Measurements from ENCODE around the gene SULT2A1. TPM values are rescaled to one million over a fixed set of nuclear protein-coding genes. Genes with fewer than 3 reads are reported as not detected.

The SULT2A1 gene
- total and polyA plus RNA-seq, 2 of the 8 experiments (the other 6 are each of a cell fraction or from before 2014, with no cell fraction given), result not detected

GRCh38 chr19:47890865-47891621 is 4.9 kb upstream of the SULT2A1 start:
- no peak overlapping the region for H2AK5ac ChIP-seq (ENCODE audit: low read depth, low read length)
- no peak overlapping the region for H3K4me2 ChIP-seq (ENCODE audit: insufficient read depth in 1 of 2, low read depth in 2 of 2, low read length in 2 of 2)
- DNase-seq (ENCODE audit: low read depth in 1 of 2, low spot score in 2 of 2) (no peak), FAIRE-seq (no peak)
- no peak overlapping the region for H4K5ac ChIP-seq (ENCODE audit: insufficient read length, low read depth, low read length)
- no peak overlapping the region for H3K56ac ChIP-seq (replicated peaks; ENCODE audit: insufficient read length, low read depth, low read length)
- H3K4me3 ChIP-seq (ENCODE audit: extremely low read depth in 1 of 4, insufficient read depth in 2 of 4, low read depth in 3 of 4, low read length in 4 of 4), result no peak overlapping the region
- no peak overlapping the region for H2BK120ac ChIP-seq (replicated peaks; ENCODE audit: low read depth, low read length)
- no peaks in the 10 kb centered on the region for H3K79me1 ChIP-seq (ENCODE audit: low read depth, low read length)
- H3K4ac ChIP-seq (replicated peaks; ENCODE audit: insufficient read length, low read depth, low read length), result no peak overlapping the region
- H3K4me1 ChIP-seq (replicated peaks in 1 of 4; ENCODE audit: control insufficient read depth in 3 of 4, insufficient read depth in 4 of 4, low read length in 3 of 4), result peaks cover 0 to 4% (median 0%) of the 10 kb centered on the region in 4 experiments; a peak in 3 of 7 replicates
- no peaks in the 10 kb centered on the region for H3K9me3 ChIP-seq (ENCODE audit: insufficient read depth in 2 of 2, low read depth in 1 of 2, low read length in 1 of 2)
- H4K91ac ChIP-seq (replicated peaks; ENCODE audit: insufficient read length, low read length), result no peak overlapping the region
- ChIA-PET POLR2A (ENCODE audit: partially characterized antibody) (no interaction called here), CTCF (ENCODE audit: partially characterized antibody) (interaction anchor here (0.8 to 1.1 kb wide), 2 partner anchors 15 to 26 kb away, joined by 3 to 4 read pairs; no protein-coding TSS in a partner anchor)
- no peak overlapping the region for H3K18ac ChIP-seq (ENCODE audit: extremely low read depth, low read length)
- no peak overlapping the region for H2BK15ac ChIP-seq (ENCODE audit: low read length)
- H3K36me3 ChIP-seq (ENCODE audit: control insufficient read depth in 2 of 4, insufficient read depth in 4 of 4, low read length in 3 of 4), result no peaks in the 10 kb centered on the region
- H3K79me2 ChIP-seq (ENCODE audit: control insufficient read depth in 1 of 2, insufficient read depth in 2 of 2, low read length in 2 of 2), result no peaks in the 10 kb centered on the region
- no peak overlapping the region for H2BK5ac ChIP-seq (ENCODE audit: low read depth, low read length)
- no peaks in the 10 kb centered on the region for H4K20me1 ChIP-seq (replicated peaks in 1 of 2; ENCODE audit: control insufficient read depth in 1 of 2, insufficient read depth in 2 of 2, low read length in 2 of 2)
- no peak overlapping the region for H2AFZ ChIP-seq (ENCODE audit: low read length)
- no peaks in the 10 kb centered on the region for H3K27me3 ChIP-seq (replicated peaks in 1 of 4; ENCODE audit: control insufficient read depth in 3 of 4, extremely low read depth in 1 of 4, insufficient read depth in 3 of 4, low read length in 3 of 4)
- no peak overlapping the region for H3K9ac ChIP-seq (replicated peaks in 1 of 4; ENCODE audit: extremely low read depth in 1 of 4, low read depth in 3 of 4, low read length in 3 of 4)
- H2BK20ac ChIP-seq (ENCODE audit: low read length), result no peak overlapping the region
- 89% methylated on average over 7 of the region's 7 CpGs; no CpG with 5 or more reads in 1 of the 2 experiments for WGBS, 2 experiments (ENCODE audit: extremely low coverage in 1 of 2, insufficient coverage in 1 of 2, insufficient read length in 1 of 2, insufficient replicate concordance in 2 of 2, low coverage in 1 of 2, low lambda C conversion rate in 2 of 2, missing lambda C conversion rate in 1 of 2)
- no peak overlapping the region for H3K14ac ChIP-seq (ENCODE audit: insufficient read length)
- H4K8ac ChIP-seq (ENCODE audit: extremely low read depth, insufficient read depth, low read length), result no peak overlapping the region
- H3K23me2 ChIP-seq (ENCODE audit: low read depth, low read length), result no peaks in the 10 kb centered on the region
- no peak overlapping the region for H3K23ac ChIP-seq (ENCODE audit: insufficient read length)
- no peak overlapping the region for H2BK12ac ChIP-seq (ENCODE audit: low read depth, low read length)
- 0 out of 2 replicates have a peak overlapping the region, but pooled peaks have one; percentile 66 for H3K27ac ChIP-seq (ENCODE audit: low read depth, low read length)
- TF ChIP-seq POLR2A (IDR thresholded peaks at IDR 0.05; ENCODE audit: control extremely low read depth in 1 of 2, low read depth in 2 of 2, low read length in 2 of 2) (no peak), TBP (IDR thresholded peaks at IDR 0.05; ENCODE audit: low read depth, low read length) (no peak), YY1 (IDR thresholded peaks at IDR 0.05; ENCODE audit: low read depth, low read length) (no peak), BRCA1 (IDR thresholded peaks at IDR 0.05; ENCODE audit: low read depth, low read length) (no peak), SP1 (IDR thresholded peaks at IDR 0.05; ENCODE audit: low read depth, low read length) (no peak), POU5F1 (IDR thresholded peaks at IDR 0.05; ENCODE audit: low read depth, low read length) (no peak), CTCF (IDR thresholded peaks at IDR 0.05; ENCODE audit: control extremely low read depth in 1 of 3, insufficient read depth in 1 of 3, low read depth in 1 of 3, low read length in 3 of 3) (no peak), NANOG (IDR thresholded peaks at IDR 0.05; ENCODE audit: insufficient read depth, low read depth, low read length, poor library complexity, severe bottlenecking) (no peak), POLR2AphosphoS5 (IDR thresholded peaks at IDR 0.05; ENCODE audit: low read depth, low read length) (no peak), SAP30 (IDR thresholded peaks at IDR 0.05; ENCODE audit: insufficient read depth, insufficient replicate concordance, low read length) (no peak), GABPA (IDR thresholded peaks at IDR 0.05; ENCODE audit: borderline replicate concordance, insufficient read depth, low read length) (no peak)
